ENCODE data around the gene LST1.
A peak's percentile ranks its signal among the peaks of the same experiment; 100 is the strongest.

Gene LST1

GRCh38 chr6:31614075-31614619 lies 28.1 kb downstream of the LST1 start:
- no peak for DNase-seq (ENCODE audit: low read depth)
- H3K4me3 ChIP-seq (ENCODE audit: control insufficient read depth, low read depth, low read length): no peak overlapping the region
- TF ChIP-seq, protein P1, sequence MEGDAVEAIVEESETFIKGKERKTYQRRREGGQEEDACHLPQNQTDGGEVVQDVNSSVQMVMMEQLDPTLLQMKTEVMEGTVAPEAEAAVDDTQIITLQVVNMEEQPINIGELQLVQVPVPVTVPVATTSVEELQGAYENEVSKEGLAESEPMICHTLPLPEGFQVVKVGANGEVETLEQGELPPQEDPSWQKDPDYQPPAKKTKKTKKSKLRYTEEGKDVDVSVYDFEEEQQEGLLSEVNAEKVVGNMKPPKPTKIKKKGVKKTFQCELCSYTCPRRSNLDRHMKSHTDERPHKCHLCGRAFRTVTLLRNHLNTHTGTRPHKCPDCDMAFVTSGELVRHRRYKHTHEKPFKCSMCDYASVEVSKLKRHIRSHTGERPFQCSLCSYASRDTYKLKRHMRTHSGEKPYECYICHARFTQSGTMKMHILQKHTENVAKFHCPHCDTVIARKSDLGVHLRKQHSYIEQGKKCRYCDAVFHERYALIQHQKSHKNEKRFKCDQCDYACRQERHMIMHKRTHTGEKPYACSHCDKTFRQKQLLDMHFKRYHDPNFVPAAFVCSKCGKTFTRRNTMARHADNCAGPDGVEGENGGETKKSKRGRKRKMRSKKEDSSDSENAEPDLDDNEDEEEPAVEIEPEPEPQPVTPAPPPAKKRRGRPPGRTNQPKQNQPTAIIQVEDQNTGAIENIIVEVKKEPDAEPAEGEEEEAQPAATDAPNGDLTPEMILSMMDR (IDR thresholded peaks at IDR 0.05; ENCODE audit: control insufficient read depth, insufficient read depth, low read depth, low read length, missing control alignments): no peak

DNA sequence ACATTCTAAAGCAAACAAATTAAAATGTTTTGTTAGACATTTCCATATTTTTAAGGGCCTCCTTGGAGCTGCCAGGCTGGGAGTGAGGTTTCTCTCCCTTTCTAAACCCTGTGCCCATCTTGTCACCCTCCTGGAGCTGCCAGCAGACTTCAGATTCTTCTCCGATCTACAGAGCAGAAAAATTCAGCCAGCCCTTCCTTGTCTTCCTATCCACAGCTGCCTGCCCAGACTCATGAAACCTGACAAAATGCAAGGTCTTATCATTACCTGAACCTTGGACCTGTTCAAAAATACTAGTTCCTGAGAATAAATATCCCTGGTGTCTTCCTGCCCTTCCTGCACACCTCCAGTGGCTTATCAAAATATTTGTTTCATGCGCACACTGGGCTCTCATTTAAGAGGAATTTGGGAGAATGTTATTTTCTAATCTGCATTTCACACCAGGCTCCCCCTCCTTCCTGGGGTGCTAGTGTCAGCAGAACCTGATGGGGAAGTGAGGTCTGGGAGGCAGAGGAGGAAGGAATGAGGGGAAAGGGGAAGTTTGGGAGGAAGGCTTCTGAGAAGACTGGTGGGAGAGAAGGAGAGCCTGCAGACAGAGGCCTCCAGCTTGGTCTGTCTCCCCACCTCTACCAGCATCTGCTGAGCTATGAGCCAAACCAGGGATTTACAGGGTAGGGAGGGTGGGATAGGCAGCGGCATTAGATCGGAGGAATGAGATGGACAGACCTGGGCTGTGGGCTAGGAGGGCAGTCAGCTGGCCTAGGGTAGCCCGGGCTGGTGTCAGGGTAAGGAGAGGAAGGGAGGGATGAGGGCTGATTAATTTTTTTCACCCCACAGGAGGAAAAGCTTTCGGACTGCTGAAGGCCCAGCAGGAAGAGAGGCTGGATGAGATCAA lies 28.9 kb downstream of the LST1 start, which contains the start of gene AIF1:
Gene AIF1 (plus strand): TSS at position 551 of the 895 bp plus-strand sequence. CDS start 96 bp downstream, at position 647.
- DNase-seq (ENCODE audit: low read depth): no peak
- H3K4me3 ChIP-seq (ENCODE audit: control insufficient read depth, low read depth, low read length): no peak within 1 kb of the TSS

GRCh38 chr6:31615748-31616147 lies 29.7 kb downstream of the LST1 start:
- DNase-seq (ENCODE audit: low read depth): no peak
- no peak overlapping the region for H3K4me3 ChIP-seq (ENCODE audit: control insufficient read depth, low read depth, low read length)
- TF ChIP-seq, protein P1 (IDR thresholded peaks at IDR 0.05; ENCODE audit: control insufficient read depth, insufficient read depth, low read depth, low read length, missing control alignments): no peak

More for the DNA sequence above, 28.9 kb downstream of the LST1 start, which contains the start of gene AIF1:
- TF ChIP-seq, protein P1 (IDR thresholded peaks at IDR 0.05; ENCODE audit: control insufficient read depth, insufficient read depth, low read depth, low read length, missing control alignments): no peak

GRCh38 chr6:31617010-31617409 lies 30.9 kb downstream of the LST1 start:
- TF ChIP-seq, protein P1 (IDR thresholded peaks at IDR 0.05; ENCODE audit: control insufficient read depth, insufficient read depth, low read depth, low read length, missing control alignments): no peak
- no peak for DNase-seq (ENCODE audit: low read depth)
- no peak overlapping the region for H3K4me3 ChIP-seq (ENCODE audit: control insufficient read depth, low read depth, low read length)

GRCh38 chr6:31619805-31620585 lies 33.9 kb downstream of the LST1 start:
- TF ChIP-seq, protein P1 (IDR thresholded peaks at IDR 0.05; ENCODE audit: control insufficient read depth, insufficient read depth, low read depth, low read length, missing control alignments): no peak
- DNase-seq (ENCODE audit: low read depth): peak; percentile 98
- peak overlapping the region; percentile 73 for H3K4me3 ChIP-seq (ENCODE audit: control insufficient read depth, low read depth, low read length)

DNA sequence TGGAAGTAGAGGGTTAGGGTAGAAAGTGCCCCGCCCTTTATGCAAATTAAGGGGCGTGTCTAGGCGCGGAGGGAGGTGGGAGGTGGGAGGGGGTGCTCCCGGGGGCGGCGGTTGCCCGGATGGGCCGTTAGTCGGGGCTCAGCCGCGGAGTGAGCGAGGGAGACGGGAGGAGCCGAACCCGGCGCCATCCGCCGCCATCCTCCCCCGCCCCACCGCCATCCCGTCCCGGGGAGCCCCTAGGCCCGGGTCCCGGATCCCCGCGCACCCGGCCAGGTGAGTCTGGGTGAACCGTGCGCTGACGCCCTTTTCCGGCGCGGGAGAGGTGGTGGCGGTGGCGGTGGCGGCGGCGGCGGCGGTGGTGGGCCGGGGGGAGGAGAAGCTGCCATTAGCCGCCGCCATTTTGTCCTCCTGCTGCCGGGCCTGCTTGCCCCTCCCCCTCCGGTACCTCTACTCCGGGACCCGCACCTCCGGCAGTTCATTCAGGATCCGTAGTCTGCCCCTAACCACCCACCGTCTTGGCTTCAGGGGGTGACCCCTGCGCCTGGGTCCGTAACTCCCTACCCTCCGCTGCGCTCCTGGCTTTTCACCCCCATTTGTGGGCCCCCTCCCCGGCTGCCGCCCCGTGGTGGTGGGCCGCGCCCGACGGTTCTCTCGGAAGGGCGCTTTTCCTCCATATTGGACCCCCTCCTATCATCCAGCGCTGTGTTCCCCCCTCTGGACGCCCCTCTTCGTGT lies 34.7 kb downstream of the LST1 start, which contains the start of gene PRRC2A:
Gene PRRC2A (plus strand): TSS at position 130 of the 734 bp plus-strand sequence. CDS start 2,075 bp downstream, outside the sequence.
- TF ChIP-seq, protein P1 (IDR thresholded peaks at IDR 0.05; ENCODE audit: control insufficient read depth, insufficient read depth, low read depth, low read length, missing control alignments): no peak
- peak within 1 kb of the TSS; percentile 74 for H3K4me3 ChIP-seq (ENCODE audit: control insufficient read depth, low read depth, low read length)
- DNase-seq (ENCODE audit: low read depth): no peak
